ENCODE results near the gene RUSF1. TPM values are rescaled to one million over a fixed set of nuclear protein-coding genes. Genes with fewer than 3 reads are reported as not detected.
"Not testable (repeated sequence)": the region's sequence is repeated elsewhere in the genome, so short reads cannot be mapped to it uniquely, and the experiment has no call there.

RUSF1 gene
- polyA plus RNA-seq, 2 donors = 31.6 to 52.1 TPM

- peak overlapping the region; percentile 99 to 100 for H3K27ac ChIP-seq (ENCODE audit: low read depth in 2 of 2, low read length in 1 of 2)
- peaks cover 4 to 11% of the 10 kb centered on the region in 2 donors for H3K36me3 ChIP-seq (ENCODE audit: control insufficient read depth in 2 of 2, insufficient read depth in 2 of 2, low read length in 1 of 2)
- H3K4me1 ChIP-seq (ENCODE audit: control insufficient read depth in 2 of 2, insufficient read depth in 2 of 2, low read length in 1 of 2) = peaks cover 3 to 24% of the 10 kb centered on the region in 2 donors
- peak overlapping the region; percentile 77 to 87 for H3K4me3 ChIP-seq (ENCODE audit: low read depth in 1 of 2, low read length in 2 of 2)
- no peaks in the 10 kb centered on the region for H3K9me3 ChIP-seq (ENCODE audit: control insufficient read depth in 2 of 2, insufficient read depth in 1 of 2, low read depth in 1 of 2, low read length in 1 of 2)
- H3K27me3 ChIP-seq (ENCODE audit: control insufficient read depth in 1 of 2, insufficient read depth in 2 of 2, low read length in 2 of 2) = no peaks in the 10 kb centered on the region
- WGBS, 2 donors = 1 to 2% methylated on average over 42 of the region's 42 CpGs
Observed at GRCh38 chr16:31458073-31458843, 49.9 kb downstream of the RUSF1 start.

- H3K4me3 ChIP-seq (ENCODE audit: low read depth in 1 of 2, low read length in 2 of 2) = no peak overlapping the region
- H3K27ac ChIP-seq (ENCODE audit: low read depth in 2 of 2, low read length in 1 of 2) = no peak overlapping the region
- peaks cover 7 to 29% of the 10 kb centered on the region in 2 donors for H3K4me1 ChIP-seq (ENCODE audit: control insufficient read depth in 2 of 2, insufficient read depth in 2 of 2, low read length in 1 of 2)
Observed at GRCh38 chr16:31456988-31457360, 51.2 kb downstream of the RUSF1 start.

GRCh38 chr16:31455601-31456314 lies 52.4 kb downstream of the RUSF1 start:
- peak overlapping the region in 1 of 2 donors; percentile 51 for H3K27ac ChIP-seq (ENCODE audit: low read depth in 2 of 2, low read length in 1 of 2)
- H3K27me3 ChIP-seq (ENCODE audit: control insufficient read depth in 1 of 2, insufficient read depth in 2 of 2, low read length in 2 of 2) = no peaks in the 10 kb centered on the region
- H3K4me1 ChIP-seq (ENCODE audit: control insufficient read depth in 2 of 2, insufficient read depth in 2 of 2, low read length in 1 of 2) = peaks cover 7 to 29% of the 10 kb centered on the region in 2 donors
- no peaks in the 10 kb centered on the region for H3K36me3 ChIP-seq (ENCODE audit: control insufficient read depth in 2 of 2, insufficient read depth in 2 of 2, low read length in 1 of 2)
- no peak overlapping the region for H3K4me3 ChIP-seq (ENCODE audit: low read depth in 1 of 2, low read length in 2 of 2)
- H3K9me3 ChIP-seq (ENCODE audit: control insufficient read depth in 2 of 2, insufficient read depth in 1 of 2, low read depth in 1 of 2, low read length in 1 of 2) = no peaks in the 10 kb centered on the region
- WGBS, 2 donors = 70% methylated on average over 17 of the region's 17 CpGs

More at GRCh38 chr16:31456988-31457360, 51.2 kb downstream of the RUSF1 start:
- Histone ChIP-seq H3K36me3 (ENCODE audit: control insufficient read depth in 2 of 2, insufficient read depth in 2 of 2, low read length in 1 of 2) (peaks cover 0 to 3% of the 10 kb centered on the region in 2 donors), H3K9me3 (ENCODE audit: control insufficient read depth in 2 of 2, insufficient read depth in 1 of 2, low read depth in 1 of 2, low read length in 1 of 2) (no peaks in the 10 kb centered on the region), H3K27me3 (ENCODE audit: control insufficient read depth in 1 of 2, insufficient read depth in 2 of 2, low read length in 2 of 2) (no peaks in the 10 kb centered on the region)
- 71 to 75% methylated on average over 8 of the region's 8 CpGs for WGBS, 2 donors

GRCh38 chr16:31453255-31454204 lies 54.7 kb downstream of the RUSF1 start:
- H3K9me3 ChIP-seq (ENCODE audit: control insufficient read depth in 2 of 2, insufficient read depth in 1 of 2, low read depth in 1 of 2, low read length in 1 of 2) = no peaks in the 10 kb centered on the region
- H3K27ac ChIP-seq (ENCODE audit: low read depth in 2 of 2, low read length in 1 of 2) = peak overlapping the region; percentile 94 to 97
- H3K4me3 ChIP-seq (ENCODE audit: low read depth in 1 of 2, low read length in 2 of 2) = no peak overlapping the region
- H3K27me3 ChIP-seq (ENCODE audit: control insufficient read depth in 1 of 2, insufficient read depth in 2 of 2, low read length in 2 of 2) = no peaks in the 10 kb centered on the region
- H3K36me3 ChIP-seq (ENCODE audit: control insufficient read depth in 2 of 2, insufficient read depth in 2 of 2, low read length in 1 of 2) = no peaks in the 10 kb centered on the region
- peaks cover 7 to 28% of the 10 kb centered on the region in 2 donors for H3K4me1 ChIP-seq (ENCODE audit: control insufficient read depth in 2 of 2, insufficient read depth in 2 of 2, low read length in 1 of 2)
- WGBS, 2 donors = 35 to 48% methylated on average over 20 of the region's 20 CpGs

DNA sequence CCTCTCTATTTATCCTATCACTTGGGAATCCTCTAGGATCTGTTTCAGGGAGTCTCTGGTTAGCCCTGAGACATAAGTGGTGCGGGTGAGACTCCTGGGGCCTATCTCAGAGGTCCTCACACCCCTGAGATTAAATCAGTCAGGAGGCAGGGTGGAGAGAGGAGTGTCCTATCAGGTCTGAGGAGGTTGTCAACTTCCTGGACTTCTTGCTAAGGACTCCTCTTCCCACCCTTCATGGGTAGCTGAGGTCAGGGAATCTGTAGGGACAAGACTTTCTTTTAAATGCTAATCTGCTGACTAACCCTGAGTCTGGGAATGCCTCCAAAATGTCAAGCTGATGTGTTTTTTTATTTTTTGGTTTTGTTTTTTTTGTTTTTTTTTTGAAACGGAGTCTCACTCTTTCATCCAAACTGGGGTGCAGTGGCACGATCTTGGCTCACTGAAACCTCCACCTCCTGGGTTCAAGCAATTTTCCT lies 55.5 kb downstream of the RUSF1 start:
- Histone ChIP-seq H3K4me3 (ENCODE audit: low read depth in 1 of 2, low read length in 2 of 2) (no peak overlapping the region), H3K9me3 (ENCODE audit: control insufficient read depth in 2 of 2, insufficient read depth in 1 of 2, low read depth in 1 of 2, low read length in 1 of 2) (no peaks in the 10 kb centered on the region), H3K4me1 (ENCODE audit: control insufficient read depth in 2 of 2, insufficient read depth in 2 of 2, low read length in 1 of 2) (peaks cover 7 to 22% of the 10 kb centered on the region in 2 donors), H3K36me3 (ENCODE audit: control insufficient read depth in 2 of 2, insufficient read depth in 2 of 2, low read length in 1 of 2) (no peaks in the 10 kb centered on the region), H3K27ac (ENCODE audit: low read depth in 2 of 2, low read length in 1 of 2) (peak overlapping the region; percentile 94 to 97), H3K27me3 (ENCODE audit: control insufficient read depth in 1 of 2, insufficient read depth in 2 of 2, low read length in 2 of 2) (no peaks in the 10 kb centered on the region)
- 29 to 55% methylated on average over 3 of the region's 3 CpGs for WGBS, 2 donors

DNA sequence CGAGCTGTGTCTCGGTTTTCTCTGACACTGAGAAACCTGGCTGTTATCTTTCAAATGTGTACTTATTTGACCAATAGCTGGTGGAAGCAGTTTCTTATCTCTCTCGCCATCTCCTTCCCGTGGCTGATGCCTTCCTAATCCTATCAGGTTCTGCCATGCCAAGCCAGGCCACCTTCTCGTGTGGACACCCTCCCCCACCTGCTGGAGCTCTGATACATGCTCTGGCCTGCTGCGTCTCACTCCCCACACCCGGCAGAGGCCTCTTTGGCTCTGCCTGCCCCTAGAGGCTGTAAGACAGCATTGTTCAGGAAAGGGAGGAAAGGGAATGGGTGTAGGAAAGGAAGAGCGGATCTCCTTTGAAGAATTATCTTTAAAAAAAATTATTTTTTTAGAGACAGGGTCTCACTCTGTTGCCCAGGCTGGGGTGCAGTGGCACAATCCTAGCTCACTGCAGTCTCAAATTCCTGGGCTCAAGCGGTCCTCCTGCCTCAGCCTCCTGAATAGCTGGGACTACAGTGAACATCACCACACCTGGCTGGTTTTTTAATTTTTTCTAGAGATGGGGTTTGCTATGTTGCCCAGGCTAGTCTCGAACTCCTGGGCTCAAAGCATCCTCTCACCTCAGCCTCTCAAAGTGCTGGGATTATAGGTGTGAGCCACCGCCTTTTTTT lies 56.4 kb downstream of the RUSF1 start:
- no peaks in the 10 kb centered on the region for H3K36me3 ChIP-seq (ENCODE audit: control insufficient read depth in 2 of 2, insufficient read depth in 2 of 2, low read length in 1 of 2)
- no peaks in the 10 kb centered on the region for H3K9me3 ChIP-seq (ENCODE audit: control insufficient read depth in 2 of 2, insufficient read depth in 1 of 2, low read depth in 1 of 2, low read length in 1 of 2)
- H3K4me1 ChIP-seq (ENCODE audit: control insufficient read depth in 2 of 2, insufficient read depth in 2 of 2, low read length in 1 of 2) = peaks cover 7 to 16% of the 10 kb centered on the region in 2 donors
- no peaks in the 10 kb centered on the region for H3K27me3 ChIP-seq (ENCODE audit: control insufficient read depth in 1 of 2, insufficient read depth in 2 of 2, low read length in 2 of 2)
- WGBS, 2 donors = 40 to 41% methylated on average over 11 of the region's 11 CpGs
- H3K4me3 ChIP-seq (ENCODE audit: low read depth in 1 of 2, low read length in 2 of 2) = no peak overlapping the region
- H3K27ac ChIP-seq (ENCODE audit: low read depth in 2 of 2, low read length in 1 of 2) = peak overlapping the region; percentile 62 to 94

- no peaks in the 10 kb centered on the region for H3K36me3 ChIP-seq (ENCODE audit: control insufficient read depth in 2 of 2, insufficient read depth in 2 of 2, low read length in 1 of 2)
- no peak overlapping the region for H3K4me3 ChIP-seq (ENCODE audit: low read depth in 1 of 2, low read length in 2 of 2)
- peaks cover 7 to 14% of the 10 kb centered on the region in 2 donors for H3K4me1 ChIP-seq (ENCODE audit: control insufficient read depth in 2 of 2, insufficient read depth in 2 of 2, low read length in 1 of 2)
- H3K9me3 ChIP-seq (ENCODE audit: control insufficient read depth in 2 of 2, insufficient read depth in 1 of 2, low read depth in 1 of 2, low read length in 1 of 2) = no peaks in the 10 kb centered on the region
- no peak overlapping the region for H3K27ac ChIP-seq (ENCODE audit: low read depth in 2 of 2, low read length in 1 of 2)
- 68 to 71% methylated on average over 5 of the region's 5 CpGs for WGBS, 2 donors
- no peaks in the 10 kb centered on the region for H3K27me3 ChIP-seq (ENCODE audit: control insufficient read depth in 1 of 2, insufficient read depth in 2 of 2, low read length in 2 of 2)
Observed at GRCh38 chr16:31451201-31451600, 57.0 kb downstream of the RUSF1 start.

- WGBS, 2 donors = 74 to 77% methylated on average over 6 of the region's 6 CpGs
- not testable (repeated sequence) for H3K9me3 ChIP-seq (ENCODE audit: control insufficient read depth in 2 of 2, insufficient read depth in 1 of 2, low read depth in 1 of 2, low read length in 1 of 2); H3K4me1 ChIP-seq (ENCODE audit: control insufficient read depth in 2 of 2, insufficient read depth in 2 of 2, low read length in 1 of 2); H3K4me3 ChIP-seq (ENCODE audit: low read depth in 1 of 2, low read length in 2 of 2); H3K36me3 ChIP-seq (ENCODE audit: control insufficient read depth in 2 of 2, insufficient read depth in 2 of 2, low read length in 1 of 2); H3K27me3 ChIP-seq (ENCODE audit: control insufficient read depth in 1 of 2, insufficient read depth in 2 of 2, low read length in 2 of 2); H3K27ac ChIP-seq (ENCODE audit: low read depth in 2 of 2, low read length in 1 of 2)
Observed at GRCh38 chr16:31445931-31446330, 62.3 kb downstream of the RUSF1 start.

GRCh38 chr16:31441956-31442355 lies 66.2 kb downstream of the RUSF1 start:
- Histone ChIP-seq H3K36me3 (ENCODE audit: control insufficient read depth in 2 of 2, insufficient read depth in 2 of 2, low read length in 1 of 2) (no peaks in the 10 kb centered on the region), H3K4me1 (ENCODE audit: control insufficient read depth in 2 of 2, insufficient read depth in 2 of 2, low read length in 1 of 2) (no peaks in the 10 kb centered on the region), H3K27ac (ENCODE audit: low read depth in 2 of 2, low read length in 1 of 2) (no peak overlapping the region), H3K4me3 (ENCODE audit: low read depth in 1 of 2, low read length in 2 of 2) (no peak overlapping the region), H3K9me3 (ENCODE audit: control insufficient read depth in 2 of 2, insufficient read depth in 1 of 2, low read depth in 1 of 2, low read length in 1 of 2) (no peaks in the 10 kb centered on the region), H3K27me3 (ENCODE audit: control insufficient read depth in 1 of 2, insufficient read depth in 2 of 2, low read length in 2 of 2) (no peaks in the 10 kb centered on the region)
- 57 to 71% methylated on average over 34 of the region's 34 CpGs for WGBS, 2 donors
